HTR-8/SVneo (cell line): ENCODE results near the gene ZNF586.
"Not testable (repeated sequence)": the region's sequence is repeated elsewhere in the genome, so short reads cannot be mapped to it uniquely, and the experiment has no call there.

ENCODE experiments used
- DNase-seq: peaks from one replicate; pipeline ENCODE4 v3.0.0; 2011; ENCODE audit warnings: low spot score, mixed read lengths; ENCODE audit not compliant: insufficient read length
- FAIRE-seq: peaks from 2 replicates; lab custom pipeline; 2011; peaks lifted over from hg19 to GRCh38; lab: Jason Lieb, UNC

ZNF586 gene

GRCh38 chr19:57769345-57770131 is at the start of gene ZNF586:
Gene ZNF586 (plus strand): TSS chr19:57769676. CDS start chr19:57769843, 167 bp downstream.
- DNase-seq (peak; percentile 97), FAIRE-seq (peak; percentile 95)

- no peak for FAIRE-seq
These were observed 49.5 kb upstream of the ZNF586 start for GRCh38 chr19:57719901-57720519.

GRCh38 chr19:57720878-57721277 is 48.6 kb upstream of the ZNF586 start:
- DNase-seq (no peak), FAIRE-seq (no peak)

More at GRCh38 chr19:57719901-57720519, 49.5 kb upstream of the ZNF586 start:
- DNase-seq, result no peak

GRCh38 chr19:57738320-57738719 is 31.2 kb upstream of the ZNF586 start:
- not testable (repeated sequence) for FAIRE-seq, DNase-seq

- not testable (repeated sequence) for DNase-seq, FAIRE-seq
These were observed 30.7 kb upstream of the ZNF586 start for GRCh38 chr19:57738770-57739169.

GRCh38 chr19:57746580-57747471 is 22.6 kb upstream of the ZNF586 start, which contains the start of gene ZNF776:
Gene ZNF776 (plus strand): TSS chr19:57746815. CDS start chr19:57747059, 244 bp downstream.
- peak; percentile 89 for DNase-seq
- FAIRE-seq, result peak; percentile 77

- no peak for FAIRE-seq
- no peak for DNase-seq
These were observed 22.0 kb upstream of the ZNF586 start for GRCh38 chr19:57747472-57747807.

- no peak for FAIRE-seq
- no peak for DNase-seq
These were observed 21.4 kb upstream of the ZNF586 start for GRCh38 chr19:57748029-57748428.

GRCh38 chr19:57754091-57754673 is 15.3 kb upstream of the ZNF586 start:
- FAIRE-seq (no peak), DNase-seq (no peak)

- no peak for FAIRE-seq
- DNase-seq, result no peak
These were observed 14.4 kb upstream of the ZNF586 start for GRCh38 chr19:57755031-57755430.

- FAIRE-seq, result no peak
- DNase-seq, result no peak
These were observed 11.5 kb upstream of the ZNF586 start for GRCh38 chr19:57757941-57758340.

GRCh38 chr19:57759096-57759495 is 10.4 kb upstream of the ZNF586 start:
- DNase-seq (no peak), FAIRE-seq (no peak)

GRCh38 chr19:57771417-57771816 is 1.9 kb downstream of the ZNF586 start:
- no peak for DNase-seq
- FAIRE-seq, result no peak

GRCh38 chr19:57773488-57773887 is 4.0 kb downstream of the ZNF586 start:
- DNase-seq, result no peak
- no peak for FAIRE-seq

GRCh38 chr19:57776764-57777296 is 7.4 kb downstream of the ZNF586 start:
- no peak for FAIRE-seq
- DNase-seq, result no peak

GRCh38 chr19:57778336-57778735 is 8.9 kb downstream of the ZNF586 start:
- FAIRE-seq (no peak), DNase-seq (no peak)

GRCh38 chr19:57779220-57779845 is 9.9 kb downstream of the ZNF586 start:
- no peak for FAIRE-seq
- DNase-seq, result no peak

GRCh38 chr19:57786286-57786685 is 16.8 kb downstream of the ZNF586 start:
- DNase-seq, result no peak
- no peak for FAIRE-seq

- FAIRE-seq (no peak), DNase-seq (no peak)
These were observed 17.4 kb downstream of the ZNF586 start for GRCh38 chr19:57786906-57787305.
